ENCODE measurements around the gene STARD9.
"Not testable (repeated sequence)": the region's sequence is repeated elsewhere in the genome, so short reads cannot be mapped to it uniquely, and the experiment has no call there.

STARD9 gene

DNA sequence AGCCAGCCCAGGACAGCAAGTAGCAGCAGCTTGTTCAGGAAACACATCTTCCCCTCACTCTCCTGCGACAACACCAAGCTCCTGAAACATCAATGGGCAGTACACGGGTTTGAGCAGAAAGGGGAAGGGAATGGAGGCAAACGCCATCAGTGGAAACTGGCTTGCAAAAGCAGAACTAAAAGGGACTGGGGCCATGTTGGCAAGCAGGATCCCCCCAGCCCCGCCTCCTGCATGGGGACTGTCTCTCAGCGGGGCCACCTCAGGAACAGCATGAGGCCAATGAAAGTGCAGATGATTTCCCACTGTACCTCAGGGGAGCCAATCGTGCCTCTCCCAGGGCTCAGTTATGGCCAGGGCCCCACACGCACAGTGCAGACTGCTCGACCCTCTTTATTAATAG, 154.7 kb downstream of the STARD9 start:
- no peak for DNase-seq (ENCODE audit: low read depth)

DNA sequence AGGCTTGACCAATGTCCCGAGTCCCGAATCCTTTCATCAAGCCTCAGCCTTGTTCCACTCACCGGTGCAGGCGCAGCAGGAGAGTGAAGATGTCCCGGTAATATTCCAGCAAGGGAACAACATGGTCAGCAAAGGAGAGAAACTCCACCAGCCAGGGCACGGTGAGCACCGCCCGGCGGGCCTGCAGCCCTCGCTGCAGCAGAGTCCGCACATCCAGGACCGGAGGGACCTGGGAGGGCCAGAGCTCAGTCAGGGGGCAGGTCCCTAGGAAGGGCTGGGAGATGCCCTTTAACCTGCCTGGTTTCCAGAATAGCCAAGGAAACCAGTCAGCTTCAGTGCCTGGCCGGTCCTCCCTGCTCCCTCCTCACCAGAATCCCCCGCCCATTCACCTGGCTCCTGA, 155.1 kb downstream of the STARD9 start:
- DNase-seq (ENCODE audit: low read depth) = no peak

DNA sequence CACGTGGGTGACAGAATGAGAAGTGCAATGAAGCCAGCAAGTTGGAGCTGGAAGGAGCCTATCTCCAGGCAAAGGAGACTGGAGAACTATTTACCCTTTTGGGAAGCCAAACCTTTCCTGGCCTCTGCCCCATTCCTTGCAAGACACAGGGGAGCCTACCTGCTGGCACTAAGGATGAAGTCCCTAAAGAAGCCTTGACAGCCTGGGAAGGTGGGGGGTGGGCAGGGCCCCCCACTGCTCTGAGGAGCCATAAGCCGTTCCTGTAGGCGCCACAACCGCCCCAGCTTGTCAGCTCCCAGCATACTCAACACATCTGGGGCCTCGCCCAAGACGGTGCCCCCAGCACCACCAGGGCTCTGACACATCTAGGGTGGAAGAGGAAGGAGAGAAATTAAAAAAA, 156.1 kb downstream of the STARD9 start:
- DNase-seq (ENCODE audit: low read depth) = no peak

DNA sequence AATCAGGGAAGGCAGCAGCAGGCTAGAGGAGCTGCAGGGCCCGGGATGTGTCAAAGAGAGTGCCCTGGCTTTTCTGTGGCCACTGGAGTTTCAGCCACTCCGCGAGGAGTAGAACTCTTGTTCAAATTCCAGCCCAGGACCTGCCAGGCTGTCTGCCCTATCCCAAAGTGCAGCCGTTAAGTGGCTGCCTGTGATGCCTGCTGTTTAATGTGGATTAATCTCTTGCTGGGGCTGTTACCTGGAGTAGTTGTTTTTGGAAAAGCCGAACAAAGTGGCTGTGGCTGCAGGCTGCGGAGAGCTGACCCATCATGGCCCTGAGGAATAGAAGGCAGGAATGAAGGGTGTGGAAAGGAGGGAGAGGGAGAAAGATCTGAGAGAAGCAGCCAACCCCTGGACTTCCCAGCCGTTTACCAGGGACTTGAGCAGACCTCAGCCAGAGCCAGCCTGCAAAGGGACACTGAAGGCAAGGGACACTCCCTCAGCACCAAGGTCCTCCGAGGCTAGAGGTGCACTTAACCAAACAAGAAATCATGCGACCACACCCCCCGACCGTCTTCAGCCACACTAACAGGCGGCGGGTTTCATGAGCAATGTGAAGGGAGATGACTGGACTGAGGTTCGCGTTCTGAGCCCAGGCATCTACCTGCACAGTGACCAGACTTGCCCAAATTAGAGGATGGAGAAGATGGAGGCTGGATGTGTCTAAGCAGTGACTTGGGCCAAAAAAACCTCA, 156.9 kb downstream of the STARD9 start:
- DNase-seq (ENCODE audit: low read depth) = no peak

DNA sequence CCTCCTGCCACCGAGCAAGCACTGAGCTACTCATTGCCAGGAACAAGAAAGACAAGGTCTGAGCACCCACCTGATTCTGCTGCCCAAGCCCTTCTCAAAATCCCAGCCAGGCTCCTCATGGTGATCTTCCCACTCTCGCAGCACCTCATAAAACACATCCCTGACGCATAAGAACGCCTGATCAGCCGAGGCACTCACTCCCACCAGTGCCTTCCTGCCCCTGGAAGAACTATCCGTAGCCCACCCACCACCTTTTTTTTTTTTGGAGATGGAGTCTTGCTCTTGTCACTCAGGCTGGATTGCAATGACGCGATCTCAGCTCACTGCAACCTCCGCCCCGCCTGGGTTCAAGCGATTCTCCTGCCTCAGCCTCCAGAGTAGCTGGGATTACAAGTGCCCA, 157.6 kb downstream of the STARD9 start:
- DNase-seq (ENCODE audit: low read depth) = no peak

DNA sequence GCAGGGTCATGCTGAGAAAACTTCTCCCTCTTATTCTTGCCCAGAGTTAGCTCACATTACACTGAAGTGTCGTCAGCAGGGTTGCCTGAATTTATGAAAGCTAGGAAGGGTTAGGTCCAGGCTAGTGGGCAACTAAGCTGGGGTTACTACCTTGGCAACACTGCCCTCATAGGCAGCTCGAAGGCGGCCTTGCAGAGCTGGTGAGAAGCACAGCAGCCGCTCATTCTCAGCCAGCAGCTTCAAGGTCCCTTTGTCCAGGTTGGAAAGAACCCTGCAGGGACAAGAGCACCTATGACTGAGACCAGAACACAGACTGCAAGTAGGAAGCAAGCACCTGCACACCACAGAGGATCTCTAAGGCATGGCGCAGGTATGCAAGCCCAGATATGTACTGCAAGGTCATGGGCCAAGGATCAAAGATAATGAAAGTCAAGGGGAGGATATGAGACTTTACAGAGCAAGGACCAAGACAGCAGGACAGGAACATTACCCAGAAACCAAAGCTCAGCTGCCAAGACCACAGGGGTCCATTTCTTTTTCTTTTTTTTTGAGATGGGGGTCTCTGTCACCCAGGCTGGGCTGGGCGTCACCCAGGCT, 158.8 kb downstream of the STARD9 start:
- DNase-seq (ENCODE audit: low read depth) = no peak

DNA sequence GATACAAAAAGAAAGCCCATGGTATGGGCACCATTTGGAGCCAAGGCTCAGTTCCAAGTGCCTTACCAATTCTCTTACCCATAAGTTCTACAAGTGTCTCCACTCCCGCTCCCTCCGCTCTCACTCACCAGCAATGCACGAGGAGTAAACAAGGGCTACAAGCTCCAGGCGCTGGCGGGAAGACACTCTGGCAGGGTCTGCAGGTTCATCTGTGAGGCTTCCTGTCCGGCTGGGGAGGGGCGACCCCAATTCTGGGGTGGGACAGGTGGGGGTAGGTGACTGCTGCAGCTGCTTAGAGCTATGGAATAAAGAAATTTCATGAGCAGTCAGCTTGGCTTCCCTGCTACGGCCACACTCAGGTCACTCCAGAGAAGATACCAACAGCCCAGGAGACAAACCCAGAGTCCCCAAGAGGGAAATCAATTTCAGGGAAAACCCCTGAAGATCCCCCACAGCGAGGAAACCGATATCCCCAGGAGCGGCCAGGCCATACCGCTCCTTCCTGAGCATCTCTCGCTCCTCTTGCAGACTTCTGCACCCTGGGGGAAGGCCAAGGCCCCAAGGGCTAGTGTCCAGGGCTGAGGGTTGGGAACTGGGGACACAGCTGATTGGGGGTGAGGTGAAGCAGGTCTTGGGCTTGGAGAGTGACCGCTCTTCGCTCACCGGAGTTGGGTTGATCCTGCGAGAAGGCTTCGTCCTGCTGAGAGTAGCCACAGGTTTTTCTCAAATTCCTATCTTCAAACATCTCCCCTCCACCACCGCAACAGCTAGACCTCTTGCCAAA, 160.2 kb downstream of the STARD9 start:
- no peak for DNase-seq (ENCODE audit: low read depth)

DNA sequence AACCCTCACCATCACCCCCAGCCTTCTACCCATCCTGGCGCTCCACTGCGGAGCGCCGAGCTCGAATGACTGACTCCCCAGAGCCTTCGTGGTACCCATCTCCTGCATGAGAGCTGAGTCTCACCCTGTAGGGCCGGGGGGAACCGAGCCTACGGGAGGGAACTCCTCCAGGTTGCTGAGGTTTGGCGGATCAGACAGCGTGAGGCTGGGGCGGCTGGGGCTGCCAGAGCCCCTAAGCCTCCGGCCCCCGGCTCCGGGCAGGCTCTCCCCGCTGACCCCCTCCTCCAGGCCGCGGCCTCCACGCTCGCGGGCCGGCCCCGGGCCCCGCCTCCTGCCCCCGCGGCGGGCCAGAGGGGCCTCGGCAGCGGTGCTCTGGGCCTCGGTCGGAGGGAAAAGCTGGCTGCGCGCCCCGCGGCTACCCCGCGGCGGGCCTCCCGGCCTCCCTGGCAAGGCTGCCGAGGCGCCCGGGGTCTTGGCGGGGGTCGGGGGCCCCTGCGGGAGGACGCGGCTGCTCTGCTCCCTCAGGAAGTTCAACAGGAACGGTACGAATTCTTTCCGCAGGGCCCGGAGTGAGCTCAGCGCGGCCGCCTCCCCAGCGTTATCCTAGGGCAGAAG, 160.9 kb downstream of the STARD9 start:
- peak; percentile 6 for DNase-seq (ENCODE audit: low read depth)

DNA sequence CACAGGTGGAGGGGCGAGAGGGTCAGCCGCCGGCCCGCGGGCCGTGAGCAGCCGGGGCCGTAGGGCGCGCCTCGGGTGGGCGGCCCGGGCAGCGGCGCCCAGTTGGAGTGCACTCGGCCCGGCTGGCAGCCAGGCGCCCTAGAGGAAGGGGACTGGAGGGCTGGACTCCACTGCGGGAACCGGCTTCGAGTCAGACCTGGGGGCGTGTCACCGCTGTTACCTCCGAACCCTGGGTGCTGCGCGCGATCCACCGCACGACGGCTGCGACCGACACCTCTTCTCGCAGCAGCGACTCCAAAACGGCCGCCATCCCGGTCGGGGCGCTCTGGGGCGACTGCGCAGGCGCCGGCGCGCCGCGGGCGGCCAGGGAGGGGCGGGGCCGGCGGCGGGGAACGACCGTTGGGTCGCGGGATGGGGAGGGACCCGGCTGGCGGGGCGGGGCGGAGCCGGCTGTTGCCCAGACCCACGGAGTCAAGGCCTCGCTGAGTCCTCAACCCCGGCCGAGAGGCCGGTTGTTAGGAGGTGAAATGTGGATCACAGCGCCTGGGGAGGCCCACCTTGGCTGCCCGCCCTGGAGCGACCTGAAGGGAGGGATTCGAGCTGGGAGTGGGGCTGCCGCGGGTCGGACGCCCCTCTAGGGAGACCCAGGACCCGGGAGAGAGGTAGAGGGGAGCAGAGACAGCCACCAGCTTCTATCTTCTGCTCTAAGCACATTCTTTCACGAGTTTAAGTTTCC, 161.6 kb downstream of the STARD9 start, which contains the start of gene CDAN1:
CDAN1 (minus strand) TSS at position 336 of the 736 bp plus-strand sequence; CDS start at position 310, 26 bp downstream.
- DNase-seq (ENCODE audit: low read depth) = peak; percentile 92

DNA sequence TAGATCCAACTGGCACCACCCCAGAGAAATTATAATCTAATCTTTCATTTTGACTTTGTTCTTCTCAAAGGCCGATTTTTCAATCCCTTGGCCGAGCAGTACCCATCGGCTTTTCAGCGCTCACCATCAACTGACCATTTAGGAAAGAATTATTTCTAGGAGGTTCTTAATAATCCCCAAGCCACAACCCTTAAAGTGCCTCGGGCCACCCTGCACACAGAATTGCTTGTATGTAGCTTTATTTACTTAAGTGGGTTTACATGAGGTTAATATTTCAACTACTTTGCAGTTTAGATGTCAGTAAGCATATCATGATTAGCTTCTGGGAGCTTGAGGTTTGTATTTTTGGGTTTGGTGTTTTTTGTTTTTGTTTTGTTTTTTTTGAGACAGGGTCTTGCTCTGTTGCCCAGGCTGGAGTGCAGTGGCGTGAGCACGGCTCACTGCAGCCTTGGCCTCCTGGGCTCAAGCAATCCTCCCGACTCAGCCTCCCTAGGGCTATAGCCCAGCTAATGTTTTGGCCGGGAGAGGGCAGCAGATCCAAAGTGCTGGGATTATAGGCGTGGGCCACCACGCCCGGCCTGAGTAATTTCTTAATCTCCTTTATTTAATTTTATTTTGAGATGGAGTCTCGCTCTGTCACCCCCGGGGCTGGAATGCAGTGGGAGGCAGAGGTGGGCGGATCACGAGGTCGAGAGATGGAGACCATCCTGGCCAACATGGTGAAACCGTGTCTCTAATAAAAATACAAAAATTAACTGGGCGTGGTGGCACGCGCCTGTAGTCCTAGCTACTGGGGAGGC, 162.3 kb downstream of the STARD9 start:
- no peak for DNase-seq (ENCODE audit: low read depth)

DNA sequence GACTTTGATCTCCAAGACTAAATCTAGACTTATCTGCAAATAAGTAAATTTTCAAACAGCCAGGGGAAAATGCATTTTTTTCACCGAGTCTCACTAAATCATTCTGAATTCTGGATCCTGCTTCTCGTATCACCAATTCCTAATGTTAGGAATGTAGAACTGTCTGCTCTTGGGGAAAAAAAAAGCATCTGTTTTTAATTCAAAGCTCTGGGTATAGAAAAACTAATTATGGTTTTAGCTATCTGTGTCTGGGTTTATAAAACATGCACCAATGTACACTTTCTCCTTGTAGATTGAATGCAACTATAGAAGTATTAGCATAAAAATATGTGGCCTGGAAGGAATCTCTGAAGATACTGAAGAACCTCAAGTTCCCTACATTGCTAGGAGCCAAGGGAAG, 166.3 kb downstream of the STARD9 start:
- no peak for DNase-seq (ENCODE audit: low read depth)

DNA sequence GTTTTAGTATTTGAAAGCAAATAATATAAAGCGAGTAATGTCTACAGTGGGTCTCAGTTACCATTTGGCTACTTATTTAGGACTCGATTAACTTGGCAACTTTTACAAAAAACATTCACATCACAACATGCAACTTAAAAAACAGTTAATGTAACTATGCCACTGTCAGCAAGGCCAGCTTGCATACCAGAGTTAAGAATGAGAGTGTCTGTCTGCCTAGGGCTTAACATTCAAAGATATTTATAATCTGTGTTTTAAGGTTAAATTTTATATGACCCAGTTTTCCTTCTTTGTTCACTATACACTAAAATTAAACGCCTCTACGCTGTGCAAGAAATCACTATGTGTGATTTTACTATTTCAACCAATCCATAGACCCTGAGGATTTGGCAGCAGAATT, 166.7 kb downstream of the STARD9 start:
- DNase-seq (ENCODE audit: low read depth) = no peak

DNA sequence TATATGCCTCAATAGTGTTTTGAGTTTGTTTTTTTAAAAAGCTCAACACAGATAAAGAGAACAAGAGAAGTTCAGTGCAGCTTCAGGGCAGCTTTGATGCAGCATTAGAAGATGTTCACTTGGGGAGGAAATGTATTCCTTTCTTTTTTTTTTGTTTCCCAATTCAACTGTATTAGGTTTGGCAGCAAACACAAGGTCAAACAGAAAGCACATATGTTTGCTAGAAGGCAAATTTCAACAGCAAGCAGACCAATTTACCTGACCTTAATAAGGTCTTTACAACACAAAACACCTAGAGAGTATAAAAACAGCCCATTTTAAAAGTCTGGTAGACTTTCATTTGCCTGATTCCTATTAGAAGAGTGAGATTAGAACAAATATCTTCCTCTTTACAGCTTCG, 168.8 kb downstream of the STARD9 start:
- no peak for DNase-seq (ENCODE audit: low read depth)

DNA sequence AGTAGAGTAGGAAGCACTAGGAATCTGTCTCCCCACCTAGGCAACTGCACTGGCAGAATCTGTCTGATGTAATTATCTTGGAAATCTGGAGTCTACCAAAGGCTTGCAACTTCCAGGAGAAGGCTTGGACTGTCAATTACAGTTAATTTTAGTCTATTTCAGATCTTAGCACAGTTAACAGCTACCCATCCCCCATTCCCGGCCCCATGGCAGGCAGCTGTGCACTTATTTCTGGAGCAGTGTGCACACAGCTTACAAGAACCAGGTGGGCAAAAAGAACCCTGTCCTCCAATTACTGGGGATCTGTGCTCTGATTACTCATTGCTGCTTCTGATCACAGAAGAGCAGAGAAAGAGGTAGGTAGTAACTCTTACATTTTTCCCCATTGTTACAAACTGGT, 173.9 kb downstream of the STARD9 start:
- DNase-seq (ENCODE audit: low read depth) = no peak

DNA sequence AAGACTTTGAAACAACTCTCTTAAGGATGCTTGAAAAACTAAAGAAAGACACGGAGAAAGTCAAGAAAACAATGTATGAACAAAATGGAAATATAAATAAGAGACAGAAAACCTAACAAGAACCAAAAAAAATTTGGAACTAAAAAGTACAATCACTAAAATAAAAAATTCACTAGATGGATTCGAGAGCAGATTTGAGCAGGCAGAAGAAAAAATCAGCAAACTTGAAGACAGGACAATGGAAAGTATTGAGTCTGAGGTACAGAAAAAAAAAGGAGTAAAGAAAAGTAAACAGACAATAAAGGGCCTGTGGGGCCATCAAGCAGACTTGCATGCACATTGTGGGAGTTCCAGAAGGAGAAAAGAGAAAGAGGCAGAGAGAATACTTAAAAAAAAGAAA, 174.9 kb downstream of the STARD9 start:
- no peak for DNase-seq (ENCODE audit: low read depth)

DNA sequence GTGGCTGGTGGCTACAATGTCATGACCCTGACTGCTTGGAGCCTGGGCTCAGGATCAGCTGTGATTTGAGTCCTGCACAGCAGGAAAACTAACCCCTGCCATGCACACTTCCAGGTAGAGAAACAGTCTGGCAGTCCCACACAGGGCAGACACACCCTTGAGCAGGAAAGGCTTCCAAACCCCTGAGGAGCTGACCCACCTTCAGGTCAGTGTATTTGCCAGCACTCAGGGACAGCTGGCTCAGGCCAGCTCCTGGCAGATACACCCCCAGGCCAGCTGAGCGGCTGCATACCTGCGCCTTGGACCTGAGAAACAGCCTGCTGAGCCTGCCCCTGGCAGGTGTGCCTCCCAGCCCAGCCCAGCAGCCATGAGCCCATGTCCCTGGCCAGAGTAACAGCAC, 183.7 kb downstream of the STARD9 start:
- no peak for DNase-seq (ENCODE audit: low read depth)

DNA sequence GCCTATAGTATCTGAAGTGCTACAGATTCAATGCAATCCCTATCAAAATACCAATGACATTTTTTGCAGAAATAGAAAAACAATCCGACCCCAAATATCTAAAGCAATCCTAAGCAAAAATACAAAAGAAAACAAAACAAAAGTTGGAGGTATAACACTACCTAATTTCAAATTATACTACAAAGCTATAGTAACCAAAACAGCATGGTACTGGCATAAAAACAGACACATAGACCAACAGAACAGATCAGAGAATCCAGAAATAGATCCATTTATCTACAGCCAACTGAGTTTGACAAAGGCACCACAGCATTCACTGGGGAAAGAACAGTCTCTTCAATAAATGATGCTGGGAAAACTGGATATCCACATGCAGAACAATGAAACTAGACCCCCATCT, 185.4 kb downstream of the STARD9 start:
- DNase-seq (ENCODE audit: low read depth) = no peak

DNA sequence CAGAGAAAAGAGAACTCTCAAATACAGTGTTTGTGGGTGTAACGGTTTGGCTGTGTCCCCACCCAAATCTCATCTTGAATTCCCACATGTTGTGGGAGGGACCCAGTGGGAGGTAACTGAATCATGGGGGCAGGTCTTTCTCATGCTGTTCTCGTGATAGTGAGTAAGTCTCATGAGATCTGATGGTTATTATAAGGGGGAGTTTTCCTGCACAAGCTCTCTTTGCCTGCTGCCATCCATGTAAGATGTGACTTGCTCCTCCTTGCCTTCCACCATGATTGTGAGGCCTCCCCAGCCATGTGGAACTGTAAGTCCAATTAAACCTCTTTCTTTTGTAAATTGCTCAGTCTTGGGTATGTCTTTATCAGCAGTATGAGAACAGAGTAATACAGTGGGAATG, 186.4 kb downstream of the STARD9 start:
- DNase-seq (ENCODE audit: low read depth) = not testable (repeated sequence)

DNA sequence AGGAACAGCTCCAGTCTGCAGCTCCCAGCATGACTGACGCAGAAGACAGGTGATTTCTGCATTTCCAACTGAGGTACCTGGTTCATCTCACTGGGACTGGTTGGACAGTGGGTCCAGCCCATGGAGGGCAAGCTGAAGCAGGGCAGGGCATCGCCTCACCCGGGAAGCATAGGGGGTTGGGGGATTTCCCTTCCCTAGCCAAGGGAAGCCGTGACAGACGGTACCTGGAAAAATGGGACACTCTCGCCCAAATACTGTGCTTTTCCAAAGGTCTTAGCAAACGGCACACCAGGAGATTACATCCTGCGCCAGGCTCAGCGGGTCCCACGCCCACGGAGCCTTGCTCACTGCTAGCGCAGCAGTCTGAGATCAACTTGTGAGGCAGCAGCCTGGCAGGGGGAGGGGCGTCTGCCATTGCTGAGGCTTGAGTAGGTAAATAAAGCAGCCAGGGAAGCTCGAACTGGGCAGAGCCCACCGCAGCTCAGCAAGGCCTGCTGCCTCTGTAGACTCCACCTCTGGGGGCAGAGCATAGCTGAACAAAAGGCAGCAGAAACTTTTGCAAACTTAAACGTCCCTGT, 188.8 kb downstream of the STARD9 start:
- DNase-seq (ENCODE audit: low read depth) = not testable (repeated sequence)

DNA sequence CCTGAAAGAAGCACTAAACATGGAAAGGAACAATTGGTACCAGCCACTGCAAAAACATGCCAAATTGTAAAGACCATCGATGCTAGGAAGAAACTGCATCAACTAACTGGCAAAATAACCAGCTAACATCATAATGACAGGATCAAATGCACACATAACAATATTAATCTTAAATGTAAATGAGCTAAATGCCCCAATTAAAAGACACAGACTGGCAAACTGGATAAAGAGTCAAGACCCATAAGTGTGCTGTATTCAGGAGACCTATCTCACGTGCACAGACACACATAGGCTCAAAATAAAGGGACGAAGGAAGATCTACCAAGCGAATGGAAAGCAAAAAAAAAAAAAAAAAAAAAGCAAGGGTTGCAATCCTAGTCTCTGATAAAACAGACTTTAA, 190.7 kb downstream of the STARD9 start:
- not testable (repeated sequence) for DNase-seq (ENCODE audit: low read depth)
